Gastrocnemius medialis (tissue), 4 donors: ENCODE data around the gene PLAC1. TPM values are rescaled to one million over a fixed set of nuclear protein-coding genes. Genes with fewer than 3 reads are reported as not detected.

ENCODE experiments used
- ATAC-seq, 2 donors: fragments of 150-250 bp; one replicate each; pipeline ENCODE4 v1.9.1; 2016
- DNase-seq, 2 donors: peaks; one replicate each; pipeline ENCODE4 v3.0.0-alpha.2; 2019
- H3K27ac ChIP-seq, 4 donors: fragments of 200-600 bp; sonication (generic); 1 replicate in 1 of 4; 2 replicates in 3 of 4; pipeline ENCODE4 v1.5.1; 2016 to 2018; ENCODE audit warnings: mild to moderate bottlenecking in 2 of 4, moderate library complexity in 1 of 4
- H3K27me3 ChIP-seq, 3 donors: fragments of 200-600 bp; sonication (generic) in 2 of 3; 1 replicate in 1 of 3; 2 replicates in 2 of 3; pipeline versions ENCODE4 v1.5.1 to v1.6.0; 2016 to 2019; ENCODE audit warnings: mild to moderate bottlenecking in 1 of 3, moderate library complexity in 1 of 3
- H3K36me3 ChIP-seq, 2 donors: fragments of 200-600 bp; sonication (generic) in 1 of 2; one replicate each; pipeline ENCODE4 v1.5.1; 2017 to 2018
- H3K4me1 ChIP-seq, 2 donors: fragments of 200-600 bp; sonication (generic) in 1 of 2; one replicate each; pipeline ENCODE4 v1.5.1; 2016 to 2017; ENCODE audit warnings: mild to moderate bottlenecking in 2 of 2
- H3K4me3 ChIP-seq, 4 donors: fragments of 200-600 bp; sonication (generic) in 3 of 4; 1 replicate in 1 of 4; 2 replicates in 3 of 4; pipeline ENCODE4 v1.5.1; 2016 to 2019; ENCODE audit warnings: mild to moderate bottlenecking in 2 of 4
- H3K9me3 ChIP-seq, 3 donors: fragments of 200-600 bp; sonication (generic) in 2 of 3; 1 replicate in 1 of 3; 2 replicates in 2 of 3; pipeline ENCODE4 v1.5.1; 2016 to 2019
- POLR2A ChIP-seq, 2 donors: fragments of 450-650 bp; IDR thresholded peaks; one replicate each; pipeline ENCODE4 v1.6.1; 2017; ENCODE audit warnings: antibody characterized with exemption in 2 of 2, mild to moderate bottlenecking in 2 of 2, moderate library complexity in 2 of 2
- in situ Hi-C, 4 donors: fragments of 200-750 bp; cut with MboI; loops; one replicate each; pipeline versions ENCODE4 v1.15.0 to v1.8.0; 2017; ENCODE audit warnings: low sequenced_read_pairs in 4 of 4
- intact Hi-C: fragments of 100-400 bp; cut with DNase I; formaldehyde crosslinking; loops from one replicate; pipeline ENCODE4 v1.15.1; 2023; ENCODE audit warnings: low total_unique reads
- total RNA-seq, 4 donors: library from RNA; depleted of rRNA; stranded (reverse); fragments of >200 nt; gene quantifications; one replicate each; pipeline versions ENCODE4 v1.1.0 to v1.2.3, GENCODE V29; 2016
- TF ChIP-seq, protein P1 (sequence below), 5 experiments: fragments of 450-650 bp in 3 of 5; fragments of 200-600 bp in 2 of 5; sonication (generic) in 2 of 5; IDR thresholded peaks in 4 of 5; conservative IDR thresholded peaks in 1 of 5; 1 replicate in 4 of 5; 2 replicates in 1 of 5; pipeline ENCODE4 v1.5.1; 2016 to 2019; ENCODE audit warnings: antibody characterized with exemption in 5 of 5, mild to moderate bottlenecking in 3 of 5, moderate library complexity in 3 of 5

Gene PLAC1
- total RNA-seq, 4 donors from 2014 or later = not detected

GRCh38 chrX:134640914-134641313 is 17.4 kb downstream of the PLAC1 start:
- DNase-seq = no peak
- Histone ChIP-seq H3K4me1 (no peaks in the 10 kb centered on the region), H3K27ac (no peak overlapping the region), H3K4me3 (no peak overlapping the region), H3K27me3 (no peaks in the 10 kb centered on the region), H3K9me3 (no peaks in the 10 kb centered on the region), H3K36me3 (no peaks in the 10 kb centered on the region)
- no peak for ATAC-seq
- in situ Hi-C loops (no loop called here), intact Hi-C loops (no loop called here)
- TF ChIP-seq POLR2A (IDR thresholded peaks at IDR 0.05) = no peak
- TF ChIP-seq, protein P1, sequence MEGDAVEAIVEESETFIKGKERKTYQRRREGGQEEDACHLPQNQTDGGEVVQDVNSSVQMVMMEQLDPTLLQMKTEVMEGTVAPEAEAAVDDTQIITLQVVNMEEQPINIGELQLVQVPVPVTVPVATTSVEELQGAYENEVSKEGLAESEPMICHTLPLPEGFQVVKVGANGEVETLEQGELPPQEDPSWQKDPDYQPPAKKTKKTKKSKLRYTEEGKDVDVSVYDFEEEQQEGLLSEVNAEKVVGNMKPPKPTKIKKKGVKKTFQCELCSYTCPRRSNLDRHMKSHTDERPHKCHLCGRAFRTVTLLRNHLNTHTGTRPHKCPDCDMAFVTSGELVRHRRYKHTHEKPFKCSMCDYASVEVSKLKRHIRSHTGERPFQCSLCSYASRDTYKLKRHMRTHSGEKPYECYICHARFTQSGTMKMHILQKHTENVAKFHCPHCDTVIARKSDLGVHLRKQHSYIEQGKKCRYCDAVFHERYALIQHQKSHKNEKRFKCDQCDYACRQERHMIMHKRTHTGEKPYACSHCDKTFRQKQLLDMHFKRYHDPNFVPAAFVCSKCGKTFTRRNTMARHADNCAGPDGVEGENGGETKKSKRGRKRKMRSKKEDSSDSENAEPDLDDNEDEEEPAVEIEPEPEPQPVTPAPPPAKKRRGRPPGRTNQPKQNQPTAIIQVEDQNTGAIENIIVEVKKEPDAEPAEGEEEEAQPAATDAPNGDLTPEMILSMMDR (IDR thresholded peaks at IDR 0.05 in 4 of 5, conservative IDR thresholded peaks at IDR 0.05 in 1 of 5) = no peak

DNA sequence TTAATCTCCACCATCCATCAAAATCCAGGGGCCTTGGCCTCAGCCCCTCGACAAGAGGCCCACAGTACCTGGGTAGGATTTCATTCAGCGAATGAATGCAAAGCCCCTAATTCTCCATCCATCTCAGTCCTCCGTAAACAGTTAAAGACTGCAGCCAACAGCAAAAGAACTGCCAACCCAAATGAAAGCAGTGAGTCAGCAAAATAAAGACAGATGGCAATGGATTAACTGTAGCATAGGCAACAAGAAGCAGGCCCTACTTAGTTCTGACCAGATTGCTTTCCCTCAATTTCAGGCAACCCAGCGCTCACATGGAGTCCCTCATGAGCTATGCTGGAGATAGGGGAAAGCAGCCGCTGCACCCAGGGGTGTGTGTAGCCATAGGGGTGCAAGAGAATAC is 21.4 kb downstream of the PLAC1 start:
- no peak for DNase-seq
- TF ChIP-seq POLR2A (IDR thresholded peaks at IDR 0.05) = no peak
- TF ChIP-seq, protein P1 (IDR thresholded peaks at IDR 0.05 in 4 of 5, conservative IDR thresholded peaks at IDR 0.05 in 1 of 5) = no peak
- Histone ChIP-seq H3K27ac (no peak overlapping the region), H3K4me1 (no peaks in the 10 kb centered on the region), H3K9me3 (no peaks in the 10 kb centered on the region), H3K27me3 (no peaks in the 10 kb centered on the region), H3K36me3 (no peaks in the 10 kb centered on the region), H3K4me3 (no peak overlapping the region)
- no peak for ATAC-seq
- in situ Hi-C loops = no loop called here
- intact Hi-C loops = no loop called here

DNA sequence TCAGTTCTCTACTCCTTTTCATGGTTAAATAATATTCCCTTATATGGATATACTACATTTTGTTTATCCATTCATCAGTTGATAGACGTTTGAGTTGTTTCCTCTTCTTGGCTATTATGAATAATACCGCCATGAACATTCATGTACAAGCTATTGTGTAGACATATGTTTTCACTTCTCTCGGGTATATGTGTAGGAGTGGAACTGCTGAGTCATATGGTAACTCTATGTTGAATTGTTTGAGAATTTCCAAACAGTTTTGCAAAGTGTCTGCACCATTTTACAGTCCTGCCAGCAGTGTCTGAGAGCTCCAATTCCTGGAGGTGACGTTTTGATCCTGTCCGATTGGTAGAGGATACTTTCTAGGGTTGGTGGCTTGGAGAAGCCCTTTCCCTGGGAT is 23.6 kb downstream of the PLAC1 start:
- in situ Hi-C loops = no loop called here
- DNase-seq = no peak
- ATAC-seq = no peak

GRCh38 chrX:134633832-134634231 is 24.4 kb downstream of the PLAC1 start:
- in situ Hi-C loops = no loop called here
- Histone ChIP-seq H3K4me3 (no peak overlapping the region), H3K27me3 (no peaks in the 10 kb centered on the region), H3K9me3 (no peaks in the 10 kb centered on the region), H3K4me1 (peaks cover 4 to 5% of the 10 kb centered on the region in 2 donors), H3K27ac (no peak overlapping the region), H3K36me3 (no peaks in the 10 kb centered on the region)
- intact Hi-C loops = no loop called here
- DNase-seq (no peak), ATAC-seq (no peak)
- TF ChIP-seq, protein P1 (IDR thresholded peaks at IDR 0.05 in 4 of 5, conservative IDR thresholded peaks at IDR 0.05 in 1 of 5) = no peak
- no peak for TF ChIP-seq POLR2A (IDR thresholded peaks at IDR 0.05)

More for the DNA sequence above, 23.6 kb downstream of the PLAC1 start:
- no peaks in the 10 kb centered on the region for H3K27me3 ChIP-seq
- no peak overlapping the region for H3K27ac ChIP-seq
- intact Hi-C loops = no loop called here
- H3K4me3 ChIP-seq = no peak overlapping the region
- H3K36me3 ChIP-seq = no peaks in the 10 kb centered on the region
- TF ChIP-seq, protein P1 (IDR thresholded peaks at IDR 0.05 in 4 of 5, conservative IDR thresholded peaks at IDR 0.05 in 1 of 5) = no peak
- no peak for TF ChIP-seq POLR2A (IDR thresholded peaks at IDR 0.05)
- no peaks in the 10 kb centered on the region for H3K9me3 ChIP-seq
- H3K4me1 ChIP-seq = peaks cover 4 to 5% of the 10 kb centered on the region in 2 donors

GRCh38 chrX:134633394-134633793 is 24.9 kb downstream of the PLAC1 start:
- Histone ChIP-seq H3K9me3 (no peaks in the 10 kb centered on the region), H3K4me1 (peaks cover 4 to 5% of the 10 kb centered on the region in 2 donors), H3K27ac (no peak overlapping the region), H3K36me3 (no peaks in the 10 kb centered on the region), H3K27me3 (no peaks in the 10 kb centered on the region), H3K4me3 (no peak overlapping the region)
- DNase-seq (no peak), ATAC-seq (no peak)
- in situ Hi-C loops (no loop called here), intact Hi-C loops (no loop called here)
- no peak for TF ChIP-seq POLR2A (IDR thresholded peaks at IDR 0.05)
- TF ChIP-seq, protein P1 (IDR thresholded peaks at IDR 0.05 in 4 of 5, conservative IDR thresholded peaks at IDR 0.05 in 1 of 5) = no peak
